GM23248 (cell line): ENCODE data around the gene FBXW10. TPM values are rescaled to one million over a fixed set of nuclear protein-coding genes. Genes with fewer than 3 reads are reported as not detected.
"Not testable (repeated sequence)": the region's sequence is repeated elsewhere in the genome, so short reads cannot be mapped to it uniquely, and the experiment has no call there.

Experiments
- DNase-seq: peaks from one replicate; pipeline ENCODE4 v3.0.0-alpha.2; 2015
- H2AFZ ChIP-seq: fragments of 200-600 bp; sonication (generic); 2 replicates; pipeline ENCODE4 v1.6.1; 2016; ENCODE audit warnings: antibody characterized with exemption
- H3F3A ChIP-seq: fragments of 200-600 bp; sonication (generic); 2 replicates; pipeline ENCODE4 v1.6.1; 2016; ENCODE audit warnings: mild to moderate bottlenecking, antibody characterized with exemption, mixed run types; ENCODE audit not compliant: insufficient read depth
- H3K27ac ChIP-seq: fragments of 200-600 bp; sonication (generic); 2 replicates; pipeline ENCODE4 v1.5.1; 2016; ENCODE audit warnings: mild to moderate bottlenecking
- H3K27me3 ChIP-seq: fragments of 200-600 bp; sonication (generic); replicated peaks from 2 replicates; pipeline ENCODE4 v1.6.1; 2016; ENCODE audit warnings: mild to moderate bottlenecking; ENCODE audit not compliant: insufficient read depth
- H3K36me3 ChIP-seq: fragments of 200-600 bp; sonication (generic); 2 replicates; pipeline ENCODE4 v1.6.1; 2016; ENCODE audit warnings: low read depth, mild to moderate bottlenecking
- H3K4me1 ChIP-seq: fragments of 200-600 bp; sonication (generic); 2 replicates; pipeline ENCODE4 v1.6.1; 2016; ENCODE audit warnings: mild to moderate bottlenecking; ENCODE audit not compliant: insufficient read depth
- H3K4me2 ChIP-seq: fragments of 200-600 bp; sonication (generic); one replicate; pipeline ENCODE4 v1.6.1; 2016; ENCODE audit warnings: mild to moderate bottlenecking; ENCODE audit not compliant: unreplicated experiment
- H3K4me3 ChIP-seq: fragments of 200-600 bp; sonication (generic); 2 replicates; pipeline ENCODE4 v1.5.1; 2016; ENCODE audit warnings: mild to moderate bottlenecking
- H3K79me2 ChIP-seq: fragments of 200-600 bp; sonication (generic); 2 replicates; pipeline ENCODE4 v1.6.1; 2016; ENCODE audit warnings: mild to moderate bottlenecking; ENCODE audit not compliant: insufficient read depth
- H3K9ac ChIP-seq: fragments of 200-600 bp; sonication (generic); 2 replicates; pipeline ENCODE4 v1.6.1; 2016; ENCODE audit warnings: mild to moderate bottlenecking
- H3K9me2 ChIP-seq: fragments of 200-600 bp; sonication (generic); 2 replicates; pipeline ENCODE4 v1.6.1; 2016; ENCODE audit warnings: mixed run types, mild to moderate bottlenecking, moderate library complexity; ENCODE audit not compliant: insufficient read depth
- H3K9me3 ChIP-seq: fragments of 200-600 bp; sonication (generic); one replicate; pipeline ENCODE4 v1.6.1; 2017; ENCODE audit warnings: low read depth
- H4K20me1 ChIP-seq: fragments of 200-600 bp; sonication (generic); 2 replicates; pipeline ENCODE4 v1.6.0; 2016; ENCODE audit not compliant: insufficient read depth
- WGBS, 2 experiments: methylation state at CpG; one replicate each; pipeline ENCODE4 v1.1.6; 2015 to 2017; ENCODE audit warnings: low lambda C conversion rate in 2 of 2, low coverage in 1 of 2; ENCODE audit errors: missing lambda C conversion rate in 2 of 2; 5-methylcytosine and 5-hydroxymethylcytosine counted together
- in situ Hi-C: fragments of 300-500 bp; cut with MboI; formaldehyde crosslinking; loops from 2 replicates; pipeline ENCODE4 v1.15.0; 2020
- polyA plus RNA-seq: library from polyadenylated mRNA; unstranded; fragments of >200 nt; fragmentation: Nextera tagmentation; extraction: Ambion mirVana; gene quantifications from 2 replicates; pipeline ENCODE4 v1.2.1, GENCODE V29; 2016
- total RNA-seq: library from RNA; depleted of rRNA; stranded (reverse); fragments of >200 nt; shearing (Covaris generic); gene quantifications from 2 replicates; pipeline ENCODE4 v1.2.3, GENCODE V29; 2014

Gene FBXW10
- total and polyA plus RNA-seq, 2 experiments from 2014 or later, result 0.11 TPM; not detected in 1

DNA sequence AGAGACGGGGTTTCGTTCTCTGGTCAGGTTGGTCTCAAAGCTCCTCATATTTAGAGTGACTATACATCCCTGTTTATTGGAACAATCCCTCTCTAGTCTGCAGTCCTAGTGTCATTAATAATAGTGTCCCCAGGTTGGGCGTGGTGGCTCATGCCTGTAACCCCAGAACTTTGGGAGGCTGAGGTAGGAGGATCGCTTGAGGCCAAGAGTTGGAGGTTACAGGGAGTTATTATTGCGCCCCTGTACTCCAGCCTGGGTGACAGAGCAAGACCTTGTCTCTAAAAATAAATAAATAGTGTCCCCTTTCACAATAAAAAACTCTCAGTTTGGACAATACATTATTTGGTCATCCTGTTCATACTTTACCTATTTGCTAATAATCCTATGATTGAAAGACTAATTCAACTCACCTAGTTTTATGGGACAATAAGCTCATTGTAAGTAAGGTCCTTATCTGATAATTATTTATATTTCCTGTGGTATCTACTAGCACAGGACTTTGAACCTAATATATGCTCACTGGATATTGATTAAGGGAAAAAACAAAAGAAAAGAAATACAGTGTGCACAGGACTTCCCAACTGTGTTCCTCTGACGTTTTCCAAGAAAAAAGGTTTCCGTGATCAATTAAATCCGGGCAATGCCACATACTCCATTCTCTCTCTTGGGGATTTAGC, 13.7 kb downstream of the FBXW10 start:
- 68% methylated on average over 8 of the region's 8 CpGs for WGBS, 2 experiments
- H3K9ac ChIP-seq, H3F3A ChIP-seq, in situ Hi-C loops, H3K4me2 ChIP-seq, H3K27me3 ChIP-seq, DNase-seq, H2AFZ ChIP-seq, H3K4me3 ChIP-seq, H3K4me1 ChIP-seq, H3K36me3 ChIP-seq, H4K20me1 ChIP-seq, H3K9me3 ChIP-seq, H3K9me2 ChIP-seq, H3K79me2 ChIP-seq, H3K27ac ChIP-seq: not testable (repeated sequence)

DNA sequence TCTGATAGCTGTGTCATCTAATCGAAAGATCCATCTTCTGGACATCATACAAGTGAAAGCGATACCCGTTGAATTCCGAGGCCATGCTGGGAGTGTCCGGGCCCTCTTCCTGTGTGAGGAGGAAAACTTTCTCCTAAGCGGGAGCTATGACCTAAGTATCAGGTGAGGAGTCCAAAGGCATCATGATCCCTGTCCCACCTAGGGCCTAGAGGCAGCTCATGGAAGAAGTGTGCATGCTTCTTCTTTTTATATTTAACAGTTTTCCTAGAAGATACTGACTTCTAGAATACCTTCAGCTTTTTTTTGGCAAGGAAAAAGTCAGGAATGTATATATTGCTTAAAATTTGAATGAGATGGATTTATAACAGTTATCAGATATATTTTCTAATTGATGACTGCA, 14.5 kb downstream of the FBXW10 start:
- H3K9me2 ChIP-seq, H3K79me2 ChIP-seq, H3K27ac ChIP-seq, H3K4me1 ChIP-seq, H2AFZ ChIP-seq, in situ Hi-C loops, H3K4me2 ChIP-seq, H3F3A ChIP-seq, DNase-seq, H4K20me1 ChIP-seq, H3K9me3 ChIP-seq, H3K4me3 ChIP-seq, H3K36me3 ChIP-seq, H3K9ac ChIP-seq, H3K27me3 ChIP-seq: not testable (repeated sequence)
- WGBS, 2 experiments, result 83 to 96% methylated on average over 1 to 4 of the region's 6 CpGs

DNA sequence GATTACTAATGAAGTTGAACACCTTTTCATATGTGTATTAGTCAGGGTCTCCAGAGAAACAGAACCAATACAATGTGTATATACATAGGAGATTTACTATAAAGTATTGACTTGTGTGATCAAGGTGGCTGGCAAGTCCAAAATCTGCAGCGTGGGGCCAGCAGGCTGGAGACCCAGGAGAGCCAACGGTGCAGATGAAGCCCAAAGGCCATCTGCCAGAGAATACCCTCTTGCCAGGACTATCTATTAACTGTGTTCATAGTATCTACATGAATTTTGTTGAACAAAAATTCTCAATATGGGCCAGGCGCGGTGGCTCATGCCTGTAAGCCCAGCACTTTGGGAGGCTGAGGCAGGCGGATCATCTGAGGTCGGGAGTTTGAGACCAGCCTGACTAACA, 16.4 kb downstream of the FBXW10 start:
- H3K9me3 ChIP-seq, H3F3A ChIP-seq, H3K4me3 ChIP-seq, H4K20me1 ChIP-seq, H3K9ac ChIP-seq, DNase-seq, H3K27ac ChIP-seq, H3K79me2 ChIP-seq, H2AFZ ChIP-seq, H3K27me3 ChIP-seq, H3K4me1 ChIP-seq, in situ Hi-C loops, H3K36me3 ChIP-seq, H3K4me2 ChIP-seq, H3K9me2 ChIP-seq: not testable (repeated sequence)
- 87% methylated on average over 6 of the region's 6 CpGs for WGBS, 2 experiments

DNA sequence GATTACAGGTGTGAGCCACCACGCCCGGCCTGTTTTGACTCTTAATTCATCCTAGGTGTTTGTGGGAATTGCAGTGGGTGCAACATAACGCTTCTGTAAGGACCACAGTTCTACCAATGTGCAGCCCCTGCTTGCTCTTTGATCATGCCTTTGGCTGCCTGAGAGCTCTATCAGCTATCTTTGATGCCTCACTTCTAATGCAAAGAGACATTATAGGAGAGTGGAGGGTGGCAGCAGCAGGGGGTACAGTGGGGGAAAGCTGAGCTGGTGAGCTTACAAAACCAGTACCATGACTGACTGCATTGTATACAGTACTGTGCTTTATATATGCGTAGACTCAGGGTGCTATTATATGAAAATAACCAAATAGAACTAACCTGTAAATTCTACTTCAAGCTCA, 26.7 kb downstream of the FBXW10 start:
- H4K20me1 ChIP-seq, H3K36me3 ChIP-seq, in situ Hi-C loops, H3K27me3 ChIP-seq, H3K4me1 ChIP-seq, H3K9ac ChIP-seq, H2AFZ ChIP-seq, H3K9me2 ChIP-seq, H3F3A ChIP-seq, H3K4me3 ChIP-seq, H3K79me2 ChIP-seq, H3K9me3 ChIP-seq, DNase-seq, H3K4me2 ChIP-seq, H3K27ac ChIP-seq: not testable (repeated sequence)
- WGBS, 2 experiments, result 86 to 88% methylated on average over 2 to 4 of the region's 4 CpGs

DNA sequence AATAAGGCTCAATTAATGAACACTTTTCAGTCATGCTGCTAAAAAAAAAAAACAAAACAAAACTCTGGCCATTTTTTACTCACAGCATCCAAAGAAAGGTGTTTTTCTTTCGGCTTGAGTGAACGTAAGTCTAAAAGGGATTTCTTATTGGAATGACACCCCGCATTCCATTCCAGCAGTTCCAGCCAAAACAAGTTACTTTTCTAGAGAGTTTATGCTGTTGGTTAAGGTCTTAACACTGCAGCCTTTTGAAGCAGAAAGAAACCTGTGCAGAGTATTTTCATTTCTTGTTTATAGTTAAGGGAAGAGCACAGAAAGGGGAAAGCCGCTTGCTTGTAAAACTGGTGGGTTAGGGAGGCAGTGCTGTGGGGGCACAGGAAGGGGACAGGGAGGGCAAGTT, 27.2 kb downstream of the FBXW10 start:
- H3K4me3 ChIP-seq, H3K4me1 ChIP-seq, H3F3A ChIP-seq, DNase-seq, in situ Hi-C loops, H3K9me3 ChIP-seq, H4K20me1 ChIP-seq, H3K9ac ChIP-seq, H3K79me2 ChIP-seq, H3K27ac ChIP-seq, H3K4me2 ChIP-seq, H2AFZ ChIP-seq, H3K27me3 ChIP-seq, H3K36me3 ChIP-seq, H3K9me2 ChIP-seq: not testable (repeated sequence)
- WGBS, 2 experiments, result 49 to 53% methylated on average over 4 of the region's 4 CpGs
